A673 (cell line): ENCODE results near the gene CD200R1L.

Source experiments
- CTCF ChIP-seq: fragments of 300-800, 200-600 bp; sonication (generic); conservative IDR thresholded peaks from 2 replicates; pipeline ENCODE4 v1.5.1; 2017; ENCODE audit warnings: low read depth, mild to moderate bottlenecking, antibody characterized with exemption, low read length, moderate library complexity, mixed read lengths
- EZH2 ChIP-seq: fragments of 200-600 bp; sonication (generic); IDR thresholded peaks from 2 replicates; pipeline ENCODE4 v1.6.1; 2017; ENCODE audit warnings: borderline replicate concordance, low read depth, mild to moderate bottlenecking, mixed read lengths, antibody characterized with exemption, low read length; ENCODE audit not compliant: poor library complexity, severe bottlenecking

DNA sequence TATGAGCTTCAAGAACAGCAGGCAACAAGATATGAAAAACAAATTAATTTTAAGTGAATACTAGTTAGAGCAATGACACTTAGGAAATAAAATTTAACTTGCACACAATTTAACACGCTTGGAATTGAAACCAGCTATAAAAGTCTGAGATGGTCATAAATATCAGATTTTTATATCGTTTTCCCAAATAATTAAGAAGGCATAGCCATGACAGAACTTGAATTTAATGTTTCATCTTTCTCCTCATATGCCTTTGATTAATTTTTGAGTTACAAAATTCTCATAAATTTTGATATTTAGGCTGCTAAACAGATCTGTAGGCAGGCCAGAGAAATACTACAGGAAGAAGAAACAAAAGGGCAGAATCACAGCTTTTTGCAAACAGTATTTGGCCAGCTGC lies 38.5 kb downstream of the CD200R1L start:
- TF ChIP-seq EZH2 (no peak), CTCF (no peak)
